ENCODE data around the gene HIGD2A.
A peak's percentile ranks its signal among the peaks of the same experiment; 100 is the strongest.

Gene HIGD2A

GRCh38 chr5:176388444-176389134 is at the start of gene HIGD2A, which contains the start of gene NOP16:
Gene HIGD2A (plus strand): TSS chr5:176388751. CDS start chr5:176388820, 69 bp downstream.
Gene NOP16 (minus strand): TSS chr5:176388598. CDS start chr5:176388539, 59 bp downstream.
- DNase-seq = peak; percentile 99

GRCh38 chr5:176339304-176339703 is 49.2 kb upstream of the HIGD2A start:
- no peak for DNase-seq

GRCh38 chr5:176341325-176342157 is 47.0 kb upstream of the HIGD2A start:
- no peak for DNase-seq

DNA sequence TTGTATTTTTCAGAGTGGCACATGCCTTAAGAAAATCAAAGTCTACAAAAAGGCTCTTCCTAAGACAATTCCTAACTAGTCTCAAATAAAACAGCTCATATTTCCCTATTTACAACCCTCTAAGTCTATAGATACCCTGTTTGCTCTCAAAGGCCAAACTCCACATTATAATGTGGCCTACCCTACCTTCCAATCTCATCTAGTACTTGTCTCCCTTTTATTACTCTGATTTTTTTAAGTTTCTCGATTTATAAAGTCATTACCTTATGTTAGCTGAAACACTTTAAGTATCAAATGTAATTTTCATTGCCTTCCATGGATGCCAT is 46.4 kb upstream of the HIGD2A start:
- no peak for DNase-seq

DNA sequence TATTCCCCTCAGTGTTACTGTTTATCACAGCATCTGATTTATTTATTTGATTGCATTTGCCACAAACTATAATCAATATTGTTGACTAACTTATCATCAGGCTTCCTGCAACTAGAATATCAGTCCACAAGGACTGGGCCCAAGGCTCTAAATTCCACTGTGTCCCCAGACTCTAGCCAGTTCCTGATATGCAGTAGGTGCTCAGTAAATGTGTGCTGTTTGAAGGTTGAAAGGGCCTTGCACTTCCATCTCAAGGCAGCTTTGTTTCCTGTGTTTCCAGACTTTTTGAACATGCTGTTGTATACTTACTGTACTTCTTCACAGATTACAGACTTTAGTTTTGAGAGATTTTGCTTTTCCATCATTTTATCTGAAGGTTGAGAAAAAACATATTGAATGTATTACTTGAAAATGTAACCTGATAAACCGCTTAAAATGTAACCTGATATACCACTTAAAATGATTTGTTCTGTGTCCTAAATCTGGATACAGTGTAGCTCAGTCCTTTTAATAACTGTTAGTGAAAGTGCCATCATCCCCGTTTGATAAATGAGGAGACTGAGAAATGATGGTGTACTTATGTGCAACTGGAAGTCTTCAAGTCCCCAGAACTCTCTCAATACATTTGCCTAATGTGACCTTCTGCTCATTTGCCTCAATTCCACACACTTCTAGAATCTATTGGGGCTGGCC is 45.6 kb upstream of the HIGD2A start:
- no peak for DNase-seq

DNA sequence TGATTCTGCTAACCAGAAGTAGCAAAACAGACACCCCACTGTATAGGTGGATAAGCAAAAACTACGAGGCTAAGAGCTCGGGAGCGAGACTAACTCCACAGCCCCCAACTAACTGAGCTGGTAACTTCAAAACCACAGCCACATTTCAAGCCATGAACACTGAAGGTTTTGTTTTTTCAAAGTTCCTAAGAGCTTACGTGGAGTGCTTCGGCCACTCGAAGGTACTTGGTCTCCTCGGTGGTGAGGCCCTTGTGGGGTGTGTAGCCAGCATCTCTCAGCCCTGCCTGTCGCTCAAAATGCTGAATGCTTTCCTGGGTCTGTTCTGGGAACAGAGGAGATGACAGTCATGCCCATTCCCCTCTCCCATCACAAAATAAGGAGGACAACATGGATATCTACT is 38.1 kb upstream of the HIGD2A start:
- no peak for DNase-seq

- DNase-seq = no peak
These were observed 36.3 kb upstream of the HIGD2A start for GRCh38 chr5:176352116-176352878.

GRCh38 chr5:176353533-176353932 is 35.0 kb upstream of the HIGD2A start:
- DNase-seq = peak; percentile 46

- no peak for DNase-seq
These were observed 33.0 kb upstream of the HIGD2A start for GRCh38 chr5:176355400-176356178.

GRCh38 chr5:176356179-176356566 is 32.4 kb upstream of the HIGD2A start:
- no peak for DNase-seq

- no peak for DNase-seq
These were observed 28.9 kb upstream of the HIGD2A start for GRCh38 chr5:176359658-176360057.

DNA sequence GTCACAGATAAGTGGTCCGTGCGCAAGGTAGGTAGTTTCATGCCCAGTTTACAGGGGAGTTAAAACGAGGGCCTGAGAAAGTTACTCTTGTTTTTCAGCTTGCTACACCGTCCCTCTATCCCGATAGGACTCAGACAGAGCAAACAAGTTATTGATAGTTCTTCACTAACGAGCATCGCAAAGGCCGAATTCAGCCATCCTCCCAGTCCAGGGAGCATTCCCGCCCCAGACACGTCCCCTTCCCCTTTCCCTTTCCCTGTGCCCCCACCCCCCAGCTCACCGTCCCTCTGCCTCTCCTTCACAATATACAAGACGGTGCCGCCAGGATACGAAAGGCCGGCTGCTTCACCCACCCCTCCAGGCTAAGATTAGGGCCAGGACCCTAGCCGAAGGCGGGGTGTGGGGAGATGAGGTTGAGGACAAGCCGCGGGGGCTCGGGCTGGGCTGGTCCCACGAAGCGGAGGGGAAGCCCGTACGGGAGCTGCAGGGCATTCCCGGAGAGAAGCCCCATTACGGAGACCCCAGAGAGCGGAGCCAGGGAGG is 27.6 kb upstream of the HIGD2A start:
- DNase-seq = no peak

DNA sequence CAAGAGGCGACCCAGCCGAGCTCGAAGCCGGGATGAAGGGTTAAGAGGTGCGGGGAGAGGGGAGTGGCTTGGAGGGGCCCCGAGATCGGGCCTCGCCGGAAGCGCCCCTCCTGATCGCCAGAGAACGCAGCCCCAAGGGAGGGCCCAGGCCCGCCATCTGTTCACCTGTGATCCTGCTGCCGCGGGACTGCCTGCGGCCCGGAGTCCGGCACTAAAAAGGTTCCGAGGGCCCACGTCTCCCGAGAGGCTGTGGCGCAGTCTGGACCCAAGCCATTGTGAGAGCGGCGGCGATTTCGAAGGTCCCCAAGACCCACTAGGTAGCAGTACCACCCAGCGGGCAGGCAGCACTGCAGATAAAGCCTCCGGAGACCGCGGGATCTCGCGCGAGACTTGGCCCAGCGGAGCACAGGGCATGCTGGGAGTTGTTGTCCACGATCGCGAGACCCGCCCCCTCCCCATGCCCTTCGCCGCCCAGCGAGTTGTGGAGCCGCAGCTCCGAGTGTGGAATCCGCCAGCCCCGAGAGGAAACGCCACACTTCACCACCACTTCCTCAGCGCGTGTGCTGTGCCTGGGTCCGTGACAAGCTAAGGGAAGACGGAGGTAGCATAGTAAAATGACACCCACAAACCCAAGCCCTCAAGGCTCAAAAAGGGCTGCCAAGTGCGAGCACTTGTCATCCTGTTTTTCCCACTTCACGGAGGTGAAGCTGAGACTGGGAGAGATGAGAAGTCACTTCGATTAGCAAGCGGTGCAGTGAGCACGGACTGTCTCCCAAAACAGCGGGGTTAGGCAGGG is 26.9 kb upstream of the HIGD2A start, which contains the start of gene KIAA1191:
KIAA1191 (minus strand) TSS at position 328 of the 796 bp plus-strand sequence. CDS start 2,256 bp downstream, outside the sequence.
- peak; percentile 96 for DNase-seq

DNA sequence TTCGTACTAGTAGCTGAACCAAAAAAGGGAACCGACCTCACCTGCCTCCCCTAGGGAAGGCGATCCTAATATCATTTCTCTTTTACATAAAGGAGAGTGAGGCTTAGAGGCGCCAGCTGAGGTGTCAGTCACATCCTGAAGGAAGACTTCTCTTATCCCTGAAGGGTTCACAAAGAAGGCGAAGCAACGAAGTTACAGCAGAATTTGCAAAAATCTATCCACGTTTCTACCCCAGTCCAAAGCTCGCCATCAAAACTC is 26.4 kb upstream of the HIGD2A start:
- no peak for DNase-seq

- no peak for DNase-seq
These were observed 23.7 kb upstream of the HIGD2A start for GRCh38 chr5:176364765-176365350.

DNA sequence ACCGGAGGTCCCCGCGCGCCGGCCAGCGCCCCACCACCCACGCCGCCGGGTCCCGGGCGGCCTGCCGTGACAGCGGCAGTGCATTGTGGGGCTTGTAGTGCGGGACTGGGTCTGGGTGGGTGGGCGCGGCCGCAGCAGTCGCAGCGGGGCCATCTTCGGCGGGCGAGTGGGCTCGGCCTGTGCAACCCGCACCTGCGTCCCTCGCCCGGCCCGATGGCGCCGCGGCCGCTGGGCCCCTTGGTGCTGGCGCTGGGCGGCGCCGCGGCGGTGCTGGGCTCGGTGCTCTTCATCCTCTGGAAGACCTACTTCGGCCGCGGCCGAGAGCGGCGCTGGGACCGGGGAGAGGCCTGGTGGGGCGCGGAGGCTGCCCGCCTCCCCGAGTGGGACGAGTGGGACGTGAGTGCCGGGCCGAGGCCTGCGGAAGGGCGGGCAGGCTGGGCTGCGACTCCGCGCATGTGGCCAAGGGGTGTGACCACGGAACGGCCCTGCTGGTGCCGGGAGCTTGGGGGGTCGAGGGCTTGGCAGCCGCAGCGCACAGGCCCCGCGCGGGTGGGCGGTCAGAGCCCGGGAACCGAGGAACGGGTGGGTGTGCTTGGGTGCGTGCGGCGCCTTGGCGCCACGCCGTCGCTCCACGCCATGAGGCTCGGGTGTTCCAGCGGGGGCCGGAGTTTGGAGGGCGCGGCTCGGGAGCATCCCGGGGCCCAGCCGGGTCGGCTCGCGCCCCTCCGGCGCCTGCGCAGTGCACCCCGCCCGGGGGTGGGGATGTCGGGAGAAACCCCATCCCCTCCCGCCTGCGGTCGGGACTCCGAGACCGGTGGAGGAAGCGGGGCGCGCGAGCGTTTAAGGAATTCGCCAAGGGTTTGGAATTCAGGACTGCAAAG is 23.0 kb upstream of the HIGD2A start, which contains the start of gene ARL10:
ARL10 (plus strand) TSS at position 137 of the 881 bp plus-strand sequence; CDS start at position 214, 77 bp downstream.
- peak; percentile 73 for DNase-seq

DNA sequence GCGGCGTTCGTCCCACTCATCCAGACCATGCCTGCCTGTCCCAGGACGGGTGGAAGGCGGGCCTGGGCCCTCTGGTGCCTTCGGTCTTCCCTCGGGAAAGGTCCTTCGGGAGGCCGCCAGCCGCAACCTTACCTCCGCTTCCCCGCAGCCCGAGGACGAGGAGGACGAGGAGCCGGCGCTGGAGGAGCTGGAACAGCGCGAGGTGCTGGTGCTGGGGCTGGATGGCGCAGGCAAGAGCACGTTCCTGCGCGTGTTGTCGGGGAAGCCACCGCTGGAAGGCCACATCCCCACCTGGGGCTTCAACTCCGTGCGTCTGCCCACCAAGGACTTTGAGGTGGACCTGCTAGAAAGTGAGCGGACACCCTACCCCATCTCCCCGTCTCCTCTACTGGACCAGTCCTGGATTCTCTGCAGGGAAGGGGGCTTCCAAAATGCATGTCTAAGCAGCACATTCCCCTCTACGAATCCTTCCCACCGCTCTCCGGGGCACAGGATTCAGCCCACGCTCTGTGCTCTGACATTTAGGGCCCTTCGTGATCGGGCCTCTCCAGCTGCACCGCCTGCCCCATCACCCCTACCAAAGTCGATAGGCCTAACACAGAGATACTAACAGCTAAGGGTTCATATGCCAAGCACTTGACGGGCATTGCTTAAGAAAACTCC is 22.2 kb upstream of the HIGD2A start:
- no peak for DNase-seq

DNA sequence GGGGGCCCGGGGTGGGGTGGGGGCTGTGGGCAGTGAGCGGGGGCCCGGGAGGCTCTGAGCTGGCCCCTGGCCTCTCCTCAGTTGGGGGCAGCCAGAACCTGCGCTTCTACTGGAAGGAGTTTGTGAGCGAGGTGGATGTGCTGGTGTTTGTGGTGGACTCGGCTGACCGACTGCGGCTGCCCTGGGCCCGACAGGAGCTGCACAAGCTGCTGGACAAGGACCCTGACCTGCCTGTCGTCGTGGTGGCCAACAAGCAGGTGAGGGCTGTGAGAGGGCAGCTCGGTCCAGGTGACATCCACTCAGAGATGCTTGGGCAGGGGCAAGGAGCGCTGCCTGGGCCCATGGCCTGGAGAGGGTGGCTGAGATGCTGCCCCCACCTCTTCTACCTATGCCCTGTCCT is 19.8 kb upstream of the HIGD2A start:
- DNase-seq = no peak
